Activated naive CD8-positive, alpha-beta T cell treated with anti-CD3 and anti-CD28 coated beads for 36 hours (primary cell): Measurements from ENCODE around the gene SCCPDH. TPM values are rescaled to one million over a fixed set of nuclear protein-coding genes. Genes with fewer than 3 reads are reported as not detected.

Source experiments
- DNase-seq: peaks from one replicate; pipeline ENCODE4 v3.0.0; 2021
- H3K27ac Mint-ChIP-seq: one replicate; pipeline ENCODE4 v1.8.0; 2022; ENCODE audit warnings: mild to moderate bottlenecking, moderate library complexity, mixed read lengths
- H3K27me3 Mint-ChIP-seq: one replicate; pipeline ENCODE4 v1.8.0; 2022; ENCODE audit warnings: mild to moderate bottlenecking, mixed read lengths
- H3K36me3 Mint-ChIP-seq: one replicate; pipeline ENCODE4 v1.8.0; 2021; ENCODE audit warnings: mild to moderate bottlenecking, mixed read lengths
- H3K4me1 Mint-ChIP-seq: one replicate; pipeline ENCODE4 v1.8.0; 2021; ENCODE audit warnings: mixed read lengths
- H3K4me3 Mint-ChIP-seq: one replicate; pipeline ENCODE4 v1.8.0; 2022; ENCODE audit warnings: mild to moderate bottlenecking, moderate library complexity, mixed read lengths
- H3K9me3 Mint-ChIP-seq: one replicate; pipeline ENCODE4 v1.8.0; 2022; ENCODE audit warnings: mixed read lengths
- total RNA-seq, 2 experiments: library from RNA; stranded (reverse); gene quantifications; one replicate each; pipeline ENCODE4 v1.2.3, GENCODE V29; 2021

The SCCPDH gene
- total RNA-seq, 2 experiments from 2014 or later = 45.8 to 46.3 TPM

- no peak overlapping the region for H3K4me3 Mint-ChIP-seq
- no peak overlapping the region for H3K27ac Mint-ChIP-seq
- H3K36me3 Mint-ChIP-seq = no peaks in the 10 kb centered on the region
- no peaks in the 10 kb centered on the region for H3K27me3 Mint-ChIP-seq
- H3K9me3 Mint-ChIP-seq = no peaks in the 10 kb centered on the region
- DNase-seq = peak; percentile 55
- peaks cover 3% of the 10 kb centered on the region for H3K4me1 Mint-ChIP-seq
These were observed 29.7 kb downstream of the SCCPDH start for GRCh38 chr1:246753670-246754535.

- Mint-ChIP-seq H3K9me3 (no peaks in the 10 kb centered on the region), H3K4me1 (peaks cover 3% of the 10 kb centered on the region), H3K36me3 (peaks cover under 1% of the 10 kb centered on the region), H3K27me3 (no peaks in the 10 kb centered on the region), H3K27ac (no peak overlapping the region), H3K4me3 (no peak overlapping the region)
- no peak for DNase-seq
These were observed 31.2 kb downstream of the SCCPDH start for GRCh38 chr1:246755419-246755818.

DNA sequence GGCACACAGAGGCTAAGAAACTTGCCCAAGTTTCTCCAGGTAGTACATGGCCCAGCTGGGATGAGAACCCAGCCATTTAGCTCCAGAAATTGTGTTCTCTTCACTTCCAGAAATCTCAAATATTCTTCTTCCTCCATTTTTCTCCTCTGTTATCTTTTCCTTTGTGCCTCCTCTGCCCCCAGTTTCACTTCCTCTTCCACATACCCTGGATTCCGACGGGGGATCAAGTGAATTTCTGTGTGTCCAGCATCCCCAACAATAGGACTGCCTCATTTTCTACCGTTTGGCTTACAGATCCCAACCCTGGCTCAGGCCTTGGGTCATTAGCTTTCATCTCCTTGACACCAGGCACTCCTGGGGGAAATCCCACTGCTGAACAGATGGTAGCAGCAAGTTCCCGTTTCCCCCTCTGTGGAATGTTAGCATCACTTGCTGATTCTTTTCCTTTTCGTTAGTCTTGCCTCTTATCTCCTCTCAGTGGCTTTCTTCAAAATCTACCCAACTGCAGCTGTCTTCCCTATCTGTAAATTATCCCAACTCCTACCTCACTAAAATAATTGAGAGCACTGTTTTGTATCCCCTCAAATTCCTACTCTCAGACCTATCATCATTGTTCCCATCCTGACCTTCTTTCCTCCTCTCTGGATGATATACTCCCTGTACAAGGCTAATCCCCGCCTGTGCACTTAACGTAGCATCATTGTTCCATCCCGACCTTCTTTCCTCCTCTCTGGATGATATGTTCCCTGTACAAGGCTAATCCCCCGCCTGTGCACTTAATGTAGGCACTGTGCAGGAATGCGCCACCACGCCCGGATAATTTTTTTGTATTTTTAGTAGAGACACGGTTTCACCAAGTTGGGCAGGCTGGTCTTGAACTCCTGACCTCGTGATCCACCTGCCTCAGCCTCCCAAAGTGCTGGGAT lies 36.5 kb downstream of the SCCPDH start:
- H3K27me3 Mint-ChIP-seq = no peaks in the 10 kb centered on the region
- no peak overlapping the region for H3K4me3 Mint-ChIP-seq
- H3K27ac Mint-ChIP-seq = no peak overlapping the region
- no peak for DNase-seq
- H3K36me3 Mint-ChIP-seq = peaks cover 8% of the 10 kb centered on the region
- no peaks in the 10 kb centered on the region for H3K4me1 Mint-ChIP-seq
- H3K9me3 Mint-ChIP-seq = no peaks in the 10 kb centered on the region

- H3K4me3 Mint-ChIP-seq = no peak overlapping the region
- no peak for DNase-seq
- no peaks in the 10 kb centered on the region for H3K4me1 Mint-ChIP-seq
- peaks cover 8% of the 10 kb centered on the region for H3K36me3 Mint-ChIP-seq
- no peaks in the 10 kb centered on the region for H3K27me3 Mint-ChIP-seq
- no peaks in the 10 kb centered on the region for H3K9me3 Mint-ChIP-seq
- no peak overlapping the region for H3K27ac Mint-ChIP-seq
These were observed 37.2 kb downstream of the SCCPDH start for GRCh38 chr1:246761396-246761795.

GRCh38 chr1:246765521-246765920 lies 41.3 kb downstream of the SCCPDH start:
- DNase-seq = no peak
- H3K4me1 Mint-ChIP-seq = no peaks in the 10 kb centered on the region
- H3K36me3 Mint-ChIP-seq = peaks cover 6% of the 10 kb centered on the region
- no peak overlapping the region for H3K27ac Mint-ChIP-seq
- H3K9me3 Mint-ChIP-seq = no peaks in the 10 kb centered on the region
- no peaks in the 10 kb centered on the region for H3K27me3 Mint-ChIP-seq
- H3K4me3 Mint-ChIP-seq = no peak overlapping the region

DNA sequence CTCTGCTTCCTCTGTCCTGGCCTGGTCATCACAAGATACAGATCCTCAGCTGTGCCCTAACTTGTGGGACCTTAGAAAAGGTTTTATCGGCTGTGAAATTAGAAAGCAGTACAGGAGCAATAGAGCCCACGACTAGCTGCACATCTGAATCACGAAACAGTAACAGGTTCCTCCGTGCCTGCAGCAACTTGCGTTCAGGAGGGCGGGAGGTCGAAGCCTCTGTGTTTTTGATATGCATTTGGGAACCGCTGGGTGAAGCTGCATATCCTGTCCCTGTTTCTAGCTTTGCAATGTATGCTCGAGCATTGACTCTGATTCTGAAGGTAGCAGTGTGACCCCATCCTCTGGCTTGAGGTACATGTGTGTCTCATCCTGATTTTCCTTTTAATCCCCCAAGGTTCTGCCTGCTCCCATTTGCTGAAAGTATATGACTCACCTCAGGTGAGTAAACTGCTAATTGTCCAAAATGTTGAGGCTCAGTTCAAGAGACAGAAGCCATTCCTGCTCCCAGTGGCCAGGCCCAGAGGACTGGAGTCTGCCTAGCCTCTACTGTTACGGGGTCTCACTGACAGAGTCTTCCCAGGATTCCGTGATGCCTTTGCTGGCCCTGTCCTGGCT lies 44.3 kb downstream of the SCCPDH start:
- H3K9me3 Mint-ChIP-seq = no peaks in the 10 kb centered on the region
- H3K4me1 Mint-ChIP-seq = no peaks in the 10 kb centered on the region
- peaks cover 11% of the 10 kb centered on the region for H3K36me3 Mint-ChIP-seq
- H3K4me3 Mint-ChIP-seq = no peak overlapping the region
- H3K27me3 Mint-ChIP-seq = no peaks in the 10 kb centered on the region
- no peak overlapping the region for H3K27ac Mint-ChIP-seq
- no peak for DNase-seq

DNA sequence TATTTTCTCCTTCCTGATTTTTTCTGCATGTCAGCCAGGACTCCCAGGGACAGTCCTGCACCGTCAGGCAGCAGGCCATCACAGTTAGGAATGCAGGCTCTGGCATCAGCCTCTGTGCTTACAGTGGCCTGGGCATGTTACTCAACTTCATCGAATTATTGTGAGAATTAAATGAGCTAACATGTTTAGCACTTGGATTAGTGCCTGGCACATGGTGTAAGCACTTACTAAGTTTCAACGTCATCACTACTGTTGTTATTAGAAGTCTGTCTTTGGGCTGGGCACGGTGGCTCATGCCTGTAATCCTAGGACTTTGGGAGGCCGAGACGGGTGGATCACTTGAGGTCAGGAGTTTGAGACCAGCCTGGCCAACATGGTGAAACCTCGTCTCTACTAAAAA lies 45.1 kb downstream of the SCCPDH start:
- no peaks in the 10 kb centered on the region for H3K27me3 Mint-ChIP-seq
- DNase-seq = no peak
- H3K27ac Mint-ChIP-seq = no peak overlapping the region
- H3K36me3 Mint-ChIP-seq = peaks cover 15% of the 10 kb centered on the region
- no peak overlapping the region for H3K4me3 Mint-ChIP-seq
- no peaks in the 10 kb centered on the region for H3K4me1 Mint-ChIP-seq
- no peaks in the 10 kb centered on the region for H3K9me3 Mint-ChIP-seq

DNA sequence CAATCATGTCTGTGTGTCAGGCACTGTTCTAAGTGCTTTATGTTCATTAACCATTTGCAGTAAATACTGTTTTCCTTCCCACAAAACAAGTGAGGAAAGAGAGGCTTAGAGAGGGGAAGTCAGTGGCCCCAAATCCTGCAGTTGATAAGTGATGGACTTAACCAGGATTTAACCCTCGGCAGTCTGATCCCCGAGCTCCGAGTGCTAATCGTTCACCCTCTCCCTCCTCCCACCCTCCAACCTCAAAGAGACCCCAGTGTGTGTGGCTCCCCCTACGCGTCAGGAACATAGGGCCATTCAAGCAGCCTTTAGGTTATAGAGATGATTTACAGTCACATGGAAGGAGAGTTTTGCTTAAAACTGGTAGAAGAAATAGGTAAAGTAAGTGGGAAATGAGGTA lies 47.2 kb downstream of the SCCPDH start:
- Mint-ChIP-seq H3K27ac (no peak overlapping the region), H3K36me3 (peaks cover 15% of the 10 kb centered on the region), H3K4me1 (no peaks in the 10 kb centered on the region), H3K9me3 (no peaks in the 10 kb centered on the region), H3K27me3 (no peaks in the 10 kb centered on the region), H3K4me3 (no peak overlapping the region)
- DNase-seq = no peak

GRCh38 chr1:246772686-246773085 lies 48.5 kb downstream of the SCCPDH start:
- Mint-ChIP-seq H3K36me3 (peaks cover 15% of the 10 kb centered on the region), H3K4me3 (no peak overlapping the region), H3K9me3 (no peaks in the 10 kb centered on the region), H3K27me3 (no peaks in the 10 kb centered on the region), H3K4me1 (no peaks in the 10 kb centered on the region), H3K27ac (no peak overlapping the region)
- DNase-seq = no peak

DNA sequence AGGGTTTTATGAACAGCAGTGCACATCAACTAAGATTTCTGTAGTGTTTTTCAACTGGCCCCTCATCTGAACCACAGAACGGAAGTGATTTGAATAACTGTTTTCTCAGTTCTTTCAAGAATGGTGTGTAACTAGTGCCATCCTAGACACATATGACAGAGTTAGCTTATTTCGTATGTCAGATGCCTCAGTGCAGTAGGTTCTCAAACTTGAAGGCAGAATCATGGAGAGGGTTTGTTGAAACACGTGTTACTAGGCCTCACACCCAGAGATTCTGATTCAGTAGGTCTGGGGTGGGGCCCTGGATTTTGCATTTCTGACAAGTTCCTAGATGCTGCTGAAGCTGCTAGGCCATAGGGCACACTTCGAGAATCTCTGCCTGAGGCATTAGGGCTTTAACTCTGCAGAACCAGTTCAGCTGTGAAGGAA lies 49.0 kb downstream of the SCCPDH start:
- no peak for DNase-seq

DNA sequence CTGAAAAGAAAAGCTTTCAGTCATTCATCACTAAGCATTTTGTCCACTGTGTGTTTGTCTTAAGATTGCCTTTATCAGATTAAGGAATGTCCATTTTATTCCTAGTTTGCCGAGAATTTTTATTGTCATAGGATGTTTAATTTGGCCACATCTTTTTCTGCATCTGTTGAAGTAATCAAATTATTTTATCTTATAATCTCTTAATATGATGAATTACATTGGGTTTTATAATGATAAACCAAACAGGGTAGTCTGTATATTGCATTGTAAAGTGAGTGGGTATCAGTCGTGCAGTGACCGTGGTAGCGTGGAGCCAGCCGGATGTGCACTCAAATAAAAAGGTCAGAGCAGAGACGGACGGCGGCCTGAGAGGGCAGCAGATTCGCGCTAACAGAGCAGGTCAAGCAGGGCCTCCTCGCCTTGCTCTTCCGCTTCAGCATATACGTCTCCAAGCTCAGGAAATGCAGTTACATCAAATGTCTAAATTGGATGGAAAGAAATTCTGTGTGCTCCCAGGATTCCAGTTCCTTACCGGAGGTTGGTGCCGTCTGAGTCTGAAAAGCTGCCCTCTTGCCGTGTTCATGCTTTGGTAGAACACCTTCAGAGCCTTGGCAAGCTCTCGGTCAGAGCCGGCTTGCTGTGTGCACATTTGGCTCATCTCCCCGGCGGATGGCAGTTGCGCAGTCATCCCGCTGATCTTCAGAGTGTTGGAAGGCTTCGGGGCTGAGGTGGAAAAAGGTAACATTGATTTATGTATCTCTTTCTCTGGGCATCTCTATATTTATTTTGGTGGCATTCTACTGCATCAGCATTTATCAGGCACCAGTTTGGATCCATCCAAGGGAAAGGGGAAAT lies 51.5 kb downstream of the SCCPDH start:
- H3K4me3 Mint-ChIP-seq = no peak overlapping the region
- H3K27ac Mint-ChIP-seq = no peak overlapping the region
- peaks cover 15% of the 10 kb centered on the region for H3K36me3 Mint-ChIP-seq
- H3K9me3 Mint-ChIP-seq = no peaks in the 10 kb centered on the region
- H3K4me1 Mint-ChIP-seq = no peaks in the 10 kb centered on the region
- no peaks in the 10 kb centered on the region for H3K27me3 Mint-ChIP-seq
- DNase-seq = no peak

More for the DNA sequence above, 49.0 kb downstream of the SCCPDH start:
- no peaks in the 10 kb centered on the region for H3K27me3 Mint-ChIP-seq
- H3K9me3 Mint-ChIP-seq = no peaks in the 10 kb centered on the region
- H3K4me3 Mint-ChIP-seq = no peak overlapping the region
- H3K36me3 Mint-ChIP-seq = peaks cover 15% of the 10 kb centered on the region
- H3K27ac Mint-ChIP-seq = no peak overlapping the region
- no peaks in the 10 kb centered on the region for H3K4me1 Mint-ChIP-seq

DNA sequence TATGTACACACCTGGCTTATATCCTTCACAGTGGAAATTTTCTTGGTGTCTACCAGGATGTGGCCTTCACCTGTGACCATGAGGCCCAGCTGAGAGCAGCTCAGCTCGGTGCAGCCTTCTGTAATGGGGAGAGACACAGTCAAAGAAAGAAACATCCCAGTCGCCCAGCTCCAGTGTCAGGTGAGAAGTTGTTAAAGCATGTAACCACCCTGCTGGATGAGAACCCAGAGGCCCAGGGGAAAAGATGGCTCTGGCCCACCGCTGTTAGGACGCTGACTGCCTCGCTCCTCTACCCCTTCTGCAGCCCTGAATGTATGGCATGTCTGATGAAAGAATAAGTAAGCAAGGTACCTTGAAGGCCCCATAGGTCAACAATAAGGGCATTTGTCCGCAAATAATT lies 52.7 kb downstream of the SCCPDH start:
- H3K27ac Mint-ChIP-seq = no peak overlapping the region
- H3K36me3 Mint-ChIP-seq = peaks cover 13% of the 10 kb centered on the region
- H3K27me3 Mint-ChIP-seq = no peaks in the 10 kb centered on the region
- no peak overlapping the region for H3K4me3 Mint-ChIP-seq
- no peaks in the 10 kb centered on the region for H3K4me1 Mint-ChIP-seq
- no peak for DNase-seq
- H3K9me3 Mint-ChIP-seq = no peaks in the 10 kb centered on the region

DNA sequence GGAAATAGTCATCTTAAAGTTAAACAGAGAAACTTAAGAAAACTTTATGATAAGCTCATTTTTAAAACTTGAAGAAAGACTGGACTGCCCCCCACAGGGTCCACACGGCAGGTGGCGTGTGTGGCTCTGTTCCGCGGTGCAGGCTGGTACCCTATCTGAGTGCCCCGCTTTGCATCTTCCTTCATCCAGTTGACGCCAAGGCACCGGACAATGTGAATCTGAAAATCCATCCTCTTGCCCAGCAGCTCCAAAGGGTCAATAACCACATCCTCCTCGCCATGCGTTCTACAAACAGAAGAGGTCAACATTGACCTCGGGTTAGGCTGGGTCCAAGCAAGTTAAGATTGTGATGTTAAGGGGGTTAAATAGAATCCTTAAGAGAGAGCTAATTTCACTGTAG lies 54.5 kb downstream of the SCCPDH start:
- Mint-ChIP-seq H3K4me1 (peaks cover 7% of the 10 kb centered on the region), H3K9me3 (no peaks in the 10 kb centered on the region), H3K4me3 (no peak overlapping the region), H3K36me3 (peaks cover 3% of the 10 kb centered on the region), H3K27me3 (no peaks in the 10 kb centered on the region), H3K27ac (no peak overlapping the region)
- DNase-seq = no peak

DNA sequence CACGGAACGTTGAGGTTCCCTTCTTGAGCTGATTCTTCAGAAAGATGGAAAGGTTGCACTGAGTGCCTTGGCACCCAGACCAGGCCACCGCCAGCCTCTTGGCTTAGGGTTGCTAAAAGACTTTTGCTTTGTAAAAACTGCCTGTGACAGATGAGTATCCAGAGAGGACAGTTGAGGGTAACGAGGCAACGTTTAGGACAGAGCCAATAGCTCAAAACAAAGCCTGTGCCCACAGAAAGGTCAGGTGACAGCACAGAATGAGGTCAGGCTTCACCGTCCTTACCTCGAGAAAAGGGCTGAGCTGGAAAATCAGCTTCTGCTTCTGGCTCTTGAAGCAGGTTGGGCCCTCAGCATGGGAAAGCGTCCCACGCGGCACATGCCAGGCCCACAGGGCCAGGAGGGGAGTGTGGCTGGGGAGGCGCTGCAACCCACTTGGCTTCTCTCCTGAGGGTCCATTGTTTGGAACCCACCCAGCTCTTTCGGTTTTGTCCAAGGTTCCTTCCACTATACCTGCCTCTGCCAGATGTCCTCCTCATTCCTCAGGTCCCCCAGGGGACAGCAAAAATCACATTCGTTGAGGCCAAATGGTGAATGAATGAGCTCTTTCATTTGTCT lies 55.5 kb downstream of the SCCPDH start:
- H3K9me3 Mint-ChIP-seq = no peaks in the 10 kb centered on the region
- H3K27ac Mint-ChIP-seq = no peak overlapping the region
- H3K4me3 Mint-ChIP-seq = no peak overlapping the region
- H3K4me1 Mint-ChIP-seq = peaks cover 15% of the 10 kb centered on the region
- H3K27me3 Mint-ChIP-seq = no peaks in the 10 kb centered on the region
- no peak for DNase-seq
- no peaks in the 10 kb centered on the region for H3K36me3 Mint-ChIP-seq
